ENCODE measurements around the gene SYNJ2. TPM values are rescaled to one million over a fixed set of nuclear protein-coding genes. Genes with fewer than 3 reads are reported as not detected.

SYNJ2 gene
- total RNA-seq, 1 donor from 2014 or later, result 24.0 TPM

DNA sequence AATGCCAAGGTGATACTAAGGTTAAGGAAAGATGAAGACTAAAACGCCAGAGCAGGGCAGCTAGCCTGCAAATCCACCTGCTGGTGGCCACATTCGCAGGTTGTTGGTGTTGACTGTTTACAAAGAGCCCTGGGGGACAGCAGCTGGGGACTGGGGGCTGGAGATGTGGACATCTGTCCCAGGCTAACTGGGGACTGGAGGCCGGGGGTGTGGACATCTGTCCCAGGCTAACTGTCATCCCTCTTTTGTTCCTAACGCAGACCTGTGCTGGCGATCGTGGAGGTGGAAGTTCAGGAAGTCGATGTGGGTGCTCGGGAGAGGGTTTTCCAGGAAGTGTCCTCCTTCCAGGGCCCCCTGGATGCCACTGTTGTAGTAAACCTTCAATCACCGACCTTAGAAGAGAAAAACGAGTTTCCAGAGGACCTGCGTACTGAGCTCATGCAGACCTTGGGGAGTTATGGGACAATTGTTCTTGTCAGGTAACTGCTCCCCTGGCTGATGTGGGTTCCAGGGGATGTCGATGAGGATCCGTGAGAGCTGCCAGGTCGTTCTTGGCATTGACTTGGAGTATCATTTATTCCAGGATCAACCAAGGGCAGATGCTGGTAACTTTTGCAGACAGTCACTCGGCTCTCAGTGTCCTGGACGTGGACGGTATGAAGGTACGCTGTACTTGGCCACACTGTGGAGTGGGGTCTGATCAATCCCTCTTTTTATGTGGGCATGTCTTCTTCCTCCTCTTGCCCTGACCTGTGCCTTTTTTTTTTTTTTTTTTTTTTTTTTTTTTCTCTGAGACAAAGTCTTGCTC, 99.4 kb downstream of the SYNJ2 start:
- intact Hi-C loops (cut with DNase I), result no loop called here

GRCh38 chr6:158081657-158081935, 99.9 kb downstream of the SYNJ2 start:
- intact Hi-C loops (cut with DNase I), result no loop called here
- no peak for DNase-seq (ENCODE audit: low spot score)

More for the DNA sequence above, 99.4 kb downstream of the SYNJ2 start:
- DNase-seq (ENCODE audit: low spot score), result no peak

- intact Hi-C loops (cut with DNase I), result no loop called here
Observed at GRCh38 chr6:158083455-158084325, 102.0 kb downstream of the SYNJ2 start.

GRCh38 chr6:158085261-158086053, 103.8 kb downstream of the SYNJ2 start:
- DNase-seq (ENCODE audit: low spot score), result no peak
- intact Hi-C loops (cut with DNase I), result no loop called here

More at GRCh38 chr6:158083455-158084325, 102.0 kb downstream of the SYNJ2 start:
- peak; percentile 59 for DNase-seq (ENCODE audit: low spot score)

GRCh38 chr6:158086054-158086503, 104.4 kb downstream of the SYNJ2 start:
- no peak for DNase-seq (ENCODE audit: low spot score)
- intact Hi-C loops (cut with DNase I), result no loop called here

- intact Hi-C loops (cut with DNase I), result no loop called here
- DNase-seq (ENCODE audit: low spot score), result peak; percentile 80
Observed at GRCh38 chr6:158086504-158087223, 105.0 kb downstream of the SYNJ2 start.

DNA sequence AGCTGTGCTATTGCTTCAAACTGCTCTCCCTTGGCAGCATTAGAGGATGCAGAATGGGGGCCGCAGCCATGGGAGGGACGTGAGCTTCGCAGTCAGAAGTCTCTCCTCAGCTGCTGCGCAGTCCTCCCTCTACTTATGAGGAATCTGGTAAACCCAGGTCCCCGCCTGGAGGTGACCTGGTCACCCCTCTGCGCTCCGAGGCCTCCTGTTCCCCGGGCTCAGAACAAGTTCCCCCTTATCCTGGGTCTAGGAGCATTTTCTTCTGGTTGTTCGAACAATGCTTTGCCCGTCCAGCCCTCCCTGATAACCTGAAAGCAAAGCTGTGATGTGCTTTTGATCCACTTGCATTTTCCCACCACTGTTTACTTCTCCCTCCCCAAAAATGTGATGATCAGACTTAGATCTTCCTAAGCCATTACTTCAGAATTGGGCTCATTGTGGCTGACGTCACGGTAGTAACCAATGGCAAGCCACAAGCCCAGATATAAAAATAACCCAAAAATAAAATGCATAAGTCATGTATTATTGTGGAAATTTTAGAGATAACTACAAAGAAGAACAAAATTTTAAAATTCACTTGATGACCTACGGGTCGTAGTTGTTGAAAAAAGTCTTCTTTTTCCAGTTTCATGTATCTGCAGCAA, 105.7 kb downstream of the SYNJ2 start:
- DNase-seq (ENCODE audit: low spot score), result no peak
- intact Hi-C loops (cut with DNase I), result no loop called here

- no peak for DNase-seq (ENCODE audit: low spot score)
- intact Hi-C loops (cut with DNase I), result no loop called here
Observed at GRCh38 chr6:158092806-158093205, 111.1 kb downstream of the SYNJ2 start.

- DNase-seq (ENCODE audit: low spot score), result no peak
- intact Hi-C loops (cut with DNase I), result no loop called here
Observed at GRCh38 chr6:158095031-158095430, 113.4 kb downstream of the SYNJ2 start.

- no peak for DNase-seq (ENCODE audit: low spot score)
- intact Hi-C loops (cut with DNase I), result no loop called here
Observed at GRCh38 chr6:158095671-158096070, 114.0 kb downstream of the SYNJ2 start.

GRCh38 chr6:158103228-158103627, 121.6 kb downstream of the SYNJ2 start:
- no peak for DNase-seq (ENCODE audit: low spot score)
- intact Hi-C loops (cut with DNase I), result no loop called here

GRCh38 chr6:158104696-158105095, 123.0 kb downstream of the SYNJ2 start:
- DNase-seq (ENCODE audit: low spot score), result no peak
- intact Hi-C loops (cut with DNase I), result no loop called here

- no peak for DNase-seq (ENCODE audit: low spot score)
- intact Hi-C loops (cut with DNase I), result no loop called here
Observed at GRCh38 chr6:158109748-158110147, 128.1 kb downstream of the SYNJ2 start.

DNA sequence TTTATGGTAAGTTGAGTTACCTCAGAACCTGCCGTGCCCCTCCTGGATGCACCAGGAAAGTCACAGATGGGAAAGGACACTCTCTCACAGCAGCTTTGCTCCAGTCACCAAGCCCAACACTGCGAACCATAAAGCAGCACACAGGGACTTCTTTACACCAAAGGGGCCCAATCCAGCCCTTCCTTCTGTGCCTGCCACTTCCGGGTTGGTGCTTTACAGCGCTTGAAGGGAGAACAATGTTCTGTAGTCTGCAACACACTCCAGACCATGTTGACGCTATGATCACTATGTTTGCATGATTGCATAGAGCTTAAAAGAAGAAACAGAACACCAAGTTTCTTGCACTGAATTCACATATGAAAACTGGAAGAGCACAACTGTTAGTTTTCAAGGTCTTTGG, 129.3 kb downstream of the SYNJ2 start:
- intact Hi-C loops (cut with DNase I), result no loop called here
- no peak for DNase-seq (ENCODE audit: low spot score)

DNA sequence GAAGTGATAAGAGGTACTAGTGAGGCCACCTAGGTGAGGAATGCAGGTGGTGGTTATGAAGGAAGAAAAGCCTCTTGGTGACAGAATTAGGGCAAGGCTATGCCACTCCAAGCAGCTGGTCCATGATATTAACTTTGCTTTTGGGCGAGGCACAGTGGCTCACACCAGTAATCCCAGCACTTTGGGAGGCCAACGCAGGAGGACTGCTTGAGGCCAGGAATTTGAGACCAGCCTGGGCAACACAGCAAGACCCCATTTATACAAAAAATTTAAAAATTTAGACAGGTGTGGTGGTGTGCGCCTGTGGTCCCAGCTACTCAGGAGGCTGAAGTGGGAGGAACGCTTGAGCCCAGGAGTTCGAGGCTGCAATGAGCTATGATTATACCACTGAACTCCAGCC, 130.3 kb downstream of the SYNJ2 start:
- no peak for DNase-seq (ENCODE audit: low spot score)
- intact Hi-C loops (cut with DNase I), result no loop called here

DNA sequence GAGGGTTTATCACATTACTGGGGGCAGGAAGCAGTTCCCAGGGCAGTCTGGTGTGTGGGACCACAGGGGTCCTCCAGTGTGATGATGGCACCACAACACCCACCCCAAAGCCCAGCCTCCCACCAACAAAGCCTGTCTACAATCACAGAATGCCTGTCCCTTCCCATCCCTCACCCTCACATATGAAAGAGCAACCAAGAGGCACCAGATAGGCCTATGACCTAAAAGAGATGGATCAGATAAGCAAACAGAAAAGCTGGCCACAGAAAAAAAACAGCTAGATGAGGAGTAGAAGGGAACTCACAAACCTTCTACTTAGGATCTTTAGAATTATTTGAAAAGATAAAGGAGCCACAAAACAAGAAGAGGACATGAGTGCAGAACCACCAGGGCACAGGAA, 132.1 kb downstream of the SYNJ2 start:
- no peak for DNase-seq (ENCODE audit: low spot score)
- intact Hi-C loops (cut with DNase I), result no loop called here

- intact Hi-C loops (cut with DNase I), result no loop called here
- no peak for DNase-seq (ENCODE audit: low spot score)
Observed at GRCh38 chr6:158115102-158115501, 133.4 kb downstream of the SYNJ2 start.

GRCh38 chr6:158115508-158115907, 133.8 kb downstream of the SYNJ2 start:
- DNase-seq (ENCODE audit: low spot score), result no peak
- intact Hi-C loops (cut with DNase I), result no loop called here

DNA sequence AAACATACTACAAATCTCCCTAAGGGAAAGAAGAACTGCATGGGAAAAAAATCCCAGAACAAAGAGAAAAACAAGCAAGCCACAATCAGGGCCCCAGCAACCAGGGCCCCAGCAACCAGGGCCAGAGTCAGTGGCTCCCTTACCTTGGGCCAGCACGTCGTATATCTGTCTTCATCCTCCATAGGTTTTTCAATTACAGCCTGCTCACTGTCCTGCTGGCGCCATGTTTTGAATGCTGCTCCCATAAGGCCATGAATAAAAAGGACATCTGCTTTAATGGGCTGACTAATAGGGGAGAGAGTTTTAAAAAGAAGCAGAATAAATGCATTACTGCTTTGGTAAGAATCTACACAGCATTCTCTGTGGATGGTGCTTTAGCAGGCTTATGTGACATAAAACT, 137.2 kb downstream of the SYNJ2 start:
- DNase-seq (ENCODE audit: low spot score), result no peak
- intact Hi-C loops (cut with DNase I), result no loop called here
